GM23248 (cell line): ENCODE results near the gene RND2.

ENCODE experiments used
- EZH2 ChIP-seq: fragments of 200-600 bp; sonication (generic); IDR thresholded peaks from 2 replicates; pipeline ENCODE4 v1.6.1; 2018; ENCODE audit warnings: antibody characterized with exemption, mild to moderate bottlenecking; ENCODE audit not compliant: insufficient read depth, poor library complexity, severe bottlenecking
- EZH2phosphoT487 ChIP-seq: fragments of 200-600 bp; sonication (generic); IDR thresholded peaks from 2 replicates; pipeline ENCODE4 v1.6.1; 2018; ENCODE audit warnings: antibody characterized with exemption, moderate library complexity, mild to moderate bottlenecking, low read depth; ENCODE audit not compliant: insufficient read depth

GRCh38 chr17:43043307-43043706, 18.3 kb downstream of the RND2 start:
- TF ChIP-seq EZH2 (no peak), EZH2phosphoT487 (no peak)
